Ovary (tissue), 9 donors: ENCODE results near the gene DNASE1. TPM values are rescaled to one million over a fixed set of nuclear protein-coding genes. Genes with fewer than 3 reads are reported as not detected.

Experiments used
- DNase-seq, 5 donors: peaks; one replicate each; pipeline ENCODE4 v3.0.0-alpha.2; 2019 to 2020
- H3K27ac ChIP-seq, 2 donors: fragments of 200-600 bp; one replicate each; pipeline versions ENCODE4 v1.5.1 to v1.8.0; 2019 to 2022
- H3K27me3 ChIP-seq: fragments of 200-600 bp; one replicate; pipeline ENCODE4 v1.8.0; 2022
- H3K36me3 ChIP-seq: fragments of 200-600 bp; sonication (generic); one replicate; pipeline ENCODE4 v1.5.1; 2019
- H3K4me1 ChIP-seq: one replicate; pipeline ENCODE4 v1.8.1; 2013; ENCODE audit warnings: mild to moderate bottlenecking, moderate library complexity; ENCODE audit not compliant: insufficient read depth
- H3K4me3 ChIP-seq: fragments of 200-600 bp; sonication (generic); one replicate; pipeline ENCODE4 v1.5.1; 2017
- H3K9me3 ChIP-seq, 2 donors: fragments of 200-600 bp in 1 of 2; sonication (generic) in 1 of 2; one replicate each; pipeline versions ENCODE4 v1.5.1 to v1.8.1; 2013 to 2019; ENCODE audit warnings: mild to moderate bottlenecking in 1 of 2, moderate library complexity in 1 of 2
- CTCF ChIP-seq, 3 donors: fragments of 450-650 bp in 2 of 3; fragments of 200-600 bp in 1 of 3; IDR thresholded peaks; one replicate each; pipeline versions ENCODE4 v1.5.1 to v1.8.0; 2016 to 2022; ENCODE audit warnings: antibody characterized with exemption in 3 of 3, mild to moderate bottlenecking in 1 of 3
- EP300 ChIP-seq: sonication (generic); formaldehyde crosslinking; IDR thresholded peaks from one replicate; pipeline ENCODE4 v1.6.1; 2017; ENCODE audit warnings: antibody characterized with exemption
- POLR2A ChIP-seq: fragments of 450-650 bp; IDR thresholded peaks from one replicate; pipeline ENCODE4 v1.6.1; 2017; ENCODE audit warnings: antibody characterized with exemption, mild to moderate bottlenecking, moderate library complexity
- WGBS, 3 donors: extraction: QIAGEN DNeasy Blood & Tissue Kit in 1 of 3; methylation state at CpG; one replicate each; pipeline versions ENCODE4 v1.1.5 to v1.1.7; 2013 to 2017; 5-methylcytosine and 5-hydroxymethylcytosine counted together
- intact Hi-C, 4 donors: fragments of 100-400 bp; cut with DNase I; formaldehyde crosslinking; loops; one replicate each; pipeline versions ENCODE4 v1.11.0 to v1.15.1; 2022 to 2023
- polyA plus RNA-seq, 2 donors: library from polyadenylated mRNA; stranded (reverse); fragments of 200-250 nt in 1 of 2; fragments of 350-450 nt in 1 of 2; fragmentation: Illumina TruSeq in 1 of 2; extraction: RNeasy Lipid Tissue Mini Kit (QIAGEN cat#74804) in 1 of 2; gene quantifications; one replicate each; pipeline ENCODE4 v1.2.3, GENCODE V29; 2013 to 2014
- total RNA-seq, 7 donors: library from RNA; depleted of rRNA in 2 of 7; stranded (reverse); fragments of >200 nt in 2 of 7; fragmentation: NEBNext Ultra II Directional in 3 of 7; extraction: Animal tissue kit (Norgen Biotek cat#: 25700) in 3 of 7; gene quantifications; one replicate each; pipeline versions ENCODE4 v1.1.0 to v1.2.4, GENCODE V29; 2016 to 2023
- donor health status: DM: no; HTN: no; CAD: no; lungs with moderate emphysema.
- donor health status: DM: no; HTN: no; CAD: no.
- donor health status: Bipolar disorder and iron deficiency.
- donor health status: DM: yes; HTN: yes; CAD: no.
- donor health status: DM: no; HTN: no; CAD: no.
- donor health status: DM: yes; HTN: yes; CAD: no.

The DNASE1 gene
- total and polyA plus RNA-seq, 9 donors, result 5.8 to 17.0 (median 12.2) TPM

- H3K27ac ChIP-seq, result no peak overlapping the region
- DNase-seq, result no peak
- H3K9me3 ChIP-seq, result no peaks in the 10 kb centered on the region
- intact Hi-C loops, result no loop called here
- no peaks in the 10 kb centered on the region for H3K27me3 ChIP-seq
- TF ChIP-seq EP300 (no peak), CTCF (IDR thresholded peaks at IDR 0.05) (no peak), POLR2A (no peak)
- H3K4me1 ChIP-seq, result peaks cover 1% of the 10 kb centered on the region
- no peaks in the 10 kb centered on the region for H3K36me3 ChIP-seq
- 84 to 92% (median 88%) methylated on average over 13 of the region's 13 CpGs for WGBS, 3 donors
- no peak overlapping the region for H3K4me3 ChIP-seq
These were observed 3.7 kb upstream of the DNASE1 start for GRCh38 chr16:3650631-3651265.

- no peak for TF ChIP-seq EP300
- no peak for TF ChIP-seq POLR2A
- TF ChIP-seq CTCF (IDR thresholded peaks at IDR 0.05), result no peak
- Histone ChIP-seq H3K4me1 (peaks cover 1% of the 10 kb centered on the region), H3K27ac (no peak overlapping the region), H3K4me3 (no peak overlapping the region), H3K9me3 (no peaks in the 10 kb centered on the region), H3K36me3 (no peaks in the 10 kb centered on the region), H3K27me3 (no peaks in the 10 kb centered on the region)
- intact Hi-C loops, result no loop called here
- 79 to 83% (median 80%) methylated on average over 18 of the region's 18 CpGs for WGBS, 3 donors
- DNase-seq, result peak in 1 of 5 donors; percentile 9
These were observed 2.8 kb upstream of the DNASE1 start for GRCh38 chr16:3651461-3652372.

- intact Hi-C loops, result no loop called here
- peak in 1 of 5 donors; percentile 11 for DNase-seq
- no peaks in the 10 kb centered on the region for H3K9me3 ChIP-seq
- H3K27ac ChIP-seq, result no peak overlapping the region
- no peak for TF ChIP-seq CTCF (IDR thresholded peaks at IDR 0.05)
- no peak for TF ChIP-seq EP300
- TF ChIP-seq POLR2A, result no peak
- 65 to 75% (median 67%) methylated on average over 14 of the region's 14 CpGs for WGBS, 3 donors
- H3K36me3 ChIP-seq, result no peaks in the 10 kb centered on the region
- H3K4me1 ChIP-seq, result peaks cover 1% of the 10 kb centered on the region
- no peaks in the 10 kb centered on the region for H3K27me3 ChIP-seq
- no peak overlapping the region for H3K4me3 ChIP-seq
These were observed 1.9 kb upstream of the DNASE1 start for GRCh38 chr16:3652373-3653195.

GRCh38 chr16:3655030-3655395 lies 522 bp downstream of the DNASE1 start:
- H3K4me1 ChIP-seq, result peaks cover 1% of the 10 kb centered on the region
- no peaks in the 10 kb centered on the region for H3K9me3 ChIP-seq
- intact Hi-C loops, result no loop called here
- peak in 2 of 5 donors; percentile 15 to 37 for DNase-seq
- 32 to 69% (median 47%) methylated on average over 12 of the region's 12 CpGs for WGBS, 3 donors
- no peaks in the 10 kb centered on the region for H3K27me3 ChIP-seq
- no peak overlapping the region for H3K4me3 ChIP-seq
- no peak overlapping the region for H3K27ac ChIP-seq
- H3K36me3 ChIP-seq, result no peaks in the 10 kb centered on the region
- no peak for TF ChIP-seq CTCF (IDR thresholded peaks at IDR 0.05)
- no peak for TF ChIP-seq POLR2A
